Brain microvascular endothelial cell (primary cell): ENCODE measurements around the gene AIF1L.

Source experiments
- DNase-seq: peaks from one replicate; pipeline ENCODE4 v3.0.0-alpha.2; 2020
- H3K27ac ChIP-seq: fragments of 250-450 bp; sonication (Bioruptor Pico); 2 replicates; pipeline ENCODE4 v1.5.1; 2020; ENCODE audit warnings: mild to moderate bottlenecking, moderate library complexity
- H3K27me3 ChIP-seq: fragments of 250-450 bp; sonication (Bioruptor Pico); replicated peaks from 2 replicates; pipeline ENCODE4 v1.5.1; 2020; ENCODE audit warnings: mild to moderate bottlenecking
- H3K36me3 ChIP-seq: fragments of 250-450 bp; sonication (Bioruptor Pico); replicated peaks from 2 replicates; pipeline ENCODE4 v1.5.1; 2020; ENCODE audit warnings: mild to moderate bottlenecking
- H3K4me3 ChIP-seq: 2 replicates; pipeline ENCODE4 v1.5.1; 2011; ENCODE audit warnings: low read depth, mild to moderate bottlenecking, control low read depth, low read length, moderate library complexity
- CTCF ChIP-seq: IDR thresholded peaks from 2 replicates; pipeline ENCODE4 v1.5.1; 2011; ENCODE audit warnings: low read depth, mild to moderate bottlenecking, moderate library complexity, low read length, control low read depth, inconsistent platforms; ENCODE audit errors: missing control alignments
- in situ Hi-C: cut with HindIII; loops from 2 replicates; pipeline ENCODE4 v1.10.0; 2017; ENCODE audit warnings: low sequenced_read_pairs, low pct_ligation_motif_present

The AIF1L gene

GRCh38 chr9:131062969-131063368, 33.4 kb upstream of the AIF1L start:
- no peak for TF ChIP-seq CTCF
- H3K4me3 ChIP-seq, result no peak overlapping the region
- H3K27ac ChIP-seq, result no peak overlapping the region
- no peaks in the 10 kb centered on the region for H3K36me3 ChIP-seq
- no peak for DNase-seq
- in situ Hi-C loops, result no loop called here
- peaks cover 29% of the 10 kb centered on the region for H3K27me3 ChIP-seq

DNA sequence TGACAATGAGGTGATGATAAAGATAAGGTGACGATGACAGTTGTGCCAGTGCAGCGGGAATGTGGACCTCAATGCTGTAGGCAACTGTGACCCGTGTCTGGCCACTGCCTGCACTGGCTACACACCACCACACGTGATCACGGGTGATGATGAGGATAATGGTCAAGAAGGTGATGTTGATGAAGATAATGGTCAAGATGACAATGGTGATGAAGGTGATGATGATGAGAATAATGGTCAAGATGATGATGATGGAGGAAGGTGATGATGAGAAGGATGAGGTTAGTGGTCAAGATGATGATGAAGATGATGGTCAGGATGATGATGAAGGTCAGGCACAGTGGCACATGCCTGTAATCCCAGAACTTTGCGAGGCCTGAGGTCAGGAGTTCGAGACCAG, 30.7 kb upstream of the AIF1L start:
- H3K4me3 ChIP-seq, result no peak overlapping the region
- no peak for DNase-seq
- no peaks in the 10 kb centered on the region for H3K36me3 ChIP-seq
- no peak for TF ChIP-seq CTCF
- in situ Hi-C loops, result no loop called here
- peaks cover 47% of the 10 kb centered on the region for H3K27me3 ChIP-seq
- no peak overlapping the region for H3K27ac ChIP-seq

- DNase-seq, result no peak
These were observed 28.7 kb upstream of the AIF1L start for GRCh38 chr9:131067625-131068024.

GRCh38 chr9:131068076-131068816, 28.1 kb upstream of the AIF1L start:
- no peaks in the 10 kb centered on the region for H3K36me3 ChIP-seq
- no peak overlapping the region for H3K27ac ChIP-seq
- peaks cover 56% of the 10 kb centered on the region for H3K27me3 ChIP-seq
- in situ Hi-C loops, result no loop called here
- TF ChIP-seq CTCF, result no peak
- no peak for DNase-seq
- H3K4me3 ChIP-seq, result no peak overlapping the region

More at GRCh38 chr9:131067625-131068024, 28.7 kb upstream of the AIF1L start:
- no peak overlapping the region for H3K27ac ChIP-seq
- H3K27me3 ChIP-seq, result peaks cover 58% of the 10 kb centered on the region
- no peaks in the 10 kb centered on the region for H3K36me3 ChIP-seq
- H3K4me3 ChIP-seq, result no peak overlapping the region
- in situ Hi-C loops, result no loop called here
- no peak for TF ChIP-seq CTCF

- DNase-seq, result no peak
- Histone ChIP-seq H3K27me3 (peaks cover 59% of the 10 kb centered on the region), H3K4me3 (no peak overlapping the region), H3K36me3 (no peaks in the 10 kb centered on the region), H3K27ac (no peak overlapping the region)
- in situ Hi-C loops, result no loop called here
- TF ChIP-seq CTCF, result no peak
These were observed 26.6 kb upstream of the AIF1L start for GRCh38 chr9:131069699-131070098.
